Left renal cortex interstitium (tissue), 4 donors: ENCODE measurements around the gene ITGA1. TPM values are rescaled to one million over a fixed set of nuclear protein-coding genes. Genes with fewer than 3 reads are reported as not detected.

Experiments
- polyA plus RNA-seq, 4 donors: library from polyadenylated mRNA; unstranded; fragments of 120-200 nt; gene quantifications; one replicate each; pipeline ENCODE4 v1.2.1, GENCODE V29; 2013; ENCODE audit not compliant: insufficient read length in 4 of 4

The ITGA1 gene
- polyA plus RNA-seq, 4 donors = 44.7 to 56.2 (median 52.0) TPM

Other genes with a start within 250 kb of the ITGA1 start
- gene PELO, start within 50 bp of the ITGA1 start, polyA plus RNA-seq = 10 to 100 TPM; 26.4 to 31.9 (median 27.9) TPM
- gene ITGA2, start 201.4 kb downstream of the ITGA1 start, polyA plus RNA-seq = 10 to 100 TPM; 23.4 to 29.0 (median 25.5) TPM